Ishikawa (cell line): ENCODE results near the gene ACSF3.

Source experiments
- CREB1 ChIP-seq: IDR thresholded peaks from 2 replicates; pipeline ENCODE4 v1.6.1; 2012; ENCODE audit warnings: low read depth
- EP300 ChIP-seq: IDR thresholded peaks from 2 replicates; pipeline ENCODE4 v1.6.1; 2012; ENCODE audit warnings: borderline replicate concordance
- RAD21 ChIP-seq: IDR thresholded peaks from 2 replicates; pipeline ENCODE4 v1.6.1; 2012; ENCODE audit warnings: low read depth
- REST ChIP-seq: IDR thresholded peaks from 2 replicates; pipeline ENCODE4 v1.6.1; 2012; ENCODE audit warnings: low read depth, mild to moderate bottlenecking
- TAF1 ChIP-seq: IDR thresholded peaks from 2 replicates; pipeline ENCODE4 v1.6.1; 2012; ENCODE audit warnings: low read depth, mild to moderate bottlenecking
- TCF12 ChIP-seq: IDR thresholded peaks from 2 replicates; pipeline ENCODE4 v1.6.1; 2012; ENCODE audit warnings: low read depth
- YY1 ChIP-seq: IDR thresholded peaks from 2 replicates; pipeline ENCODE4 v1.6.1; 2012; ENCODE audit warnings: low read depth
- ZBTB7A ChIP-seq: IDR thresholded peaks from 2 replicates; pipeline ENCODE4 v1.6.1; 2012; ENCODE audit warnings: low read depth
- TF ChIP-seq, protein P1 (sequence below): IDR thresholded peaks from 2 replicates; pipeline ENCODE4 v1.6.1; 2012

GRCh38 chr16:89175280-89176146 is 81.9 kb downstream of the ACSF3 start:
- TF ChIP-seq TAF1 = no peak
- TF ChIP-seq CREB1 = no peak
- TF ChIP-seq REST = no peak
- no peak for TF ChIP-seq RAD21
- TF ChIP-seq, protein P1, sequence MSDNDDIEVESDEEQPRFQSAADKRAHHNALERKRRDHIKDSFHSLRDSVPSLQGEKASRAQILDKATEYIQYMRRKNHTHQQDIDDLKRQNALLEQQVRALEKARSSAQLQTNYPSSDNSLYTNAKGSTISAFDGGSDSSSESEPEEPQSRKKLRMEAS = no peak
- no peak for TF ChIP-seq EP300
- no peak for TF ChIP-seq TCF12
- no peak for TF ChIP-seq ZBTB7A
- no peak for TF ChIP-seq YY1
